ENCODE data around the gene LAMP5. TPM values are rescaled to one million over a fixed set of nuclear protein-coding genes. Genes with fewer than 3 reads are reported as not detected.

Gene LAMP5
- total RNA-seq, 1 experiment from 2014 or later: not detected

DNA sequence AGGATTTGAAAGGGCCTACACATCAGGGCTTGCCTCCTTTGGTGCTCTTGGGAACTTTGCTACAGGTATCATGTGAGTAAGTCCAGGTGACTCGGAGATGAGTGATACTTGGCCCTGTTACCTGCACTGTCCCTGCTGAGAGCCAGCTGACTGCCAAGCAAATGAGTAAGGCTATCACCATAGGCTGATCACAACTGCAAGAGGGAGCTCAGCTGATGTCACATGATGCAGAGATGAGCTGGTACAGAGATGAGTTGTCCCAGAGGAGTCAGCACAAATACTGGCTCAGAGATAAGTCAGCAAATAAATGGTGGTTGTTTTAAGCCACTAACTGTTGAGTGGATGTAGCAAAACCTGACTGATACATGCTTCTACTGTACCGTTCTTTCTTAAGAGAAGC, 41.4 kb downstream of the LAMP5 start:
- H3K9me3 ChIP-seq (ENCODE audit: low read length): no peaks in the 10 kb centered on the region
- H3K9me2 ChIP-seq (replicated peaks; ENCODE audit: insufficient read depth, low read length): no peaks in the 10 kb centered on the region
- no peaks in the 10 kb centered on the region for H3K4me1 ChIP-seq (ENCODE audit: low read length)
- H4K20me1 ChIP-seq (ENCODE audit: insufficient read depth, low read depth, low read length): no peaks in the 10 kb centered on the region
- H3K27me3 ChIP-seq (ENCODE audit: low read length): no peaks in the 10 kb centered on the region
- no peak overlapping the region for H3K4me3 ChIP-seq (ENCODE audit: low read length)
- no peaks in the 10 kb centered on the region for H3K36me3 ChIP-seq (ENCODE audit: insufficient read depth, low read length)
- H2AFZ ChIP-seq (ENCODE audit: low read length): no peak overlapping the region
- no peak overlapping the region for H3K9ac ChIP-seq (ENCODE audit: low read length)
- DNase-seq: no peak
- no peak overlapping the region for H3K27ac ChIP-seq (ENCODE audit: low read length)
- H3K79me2 ChIP-seq (ENCODE audit: low read length): no peaks in the 10 kb centered on the region
- no peak overlapping the region for H3K4me2 ChIP-seq (ENCODE audit: low read depth, low read length, poor library complexity, severe bottlenecking)

DNA sequence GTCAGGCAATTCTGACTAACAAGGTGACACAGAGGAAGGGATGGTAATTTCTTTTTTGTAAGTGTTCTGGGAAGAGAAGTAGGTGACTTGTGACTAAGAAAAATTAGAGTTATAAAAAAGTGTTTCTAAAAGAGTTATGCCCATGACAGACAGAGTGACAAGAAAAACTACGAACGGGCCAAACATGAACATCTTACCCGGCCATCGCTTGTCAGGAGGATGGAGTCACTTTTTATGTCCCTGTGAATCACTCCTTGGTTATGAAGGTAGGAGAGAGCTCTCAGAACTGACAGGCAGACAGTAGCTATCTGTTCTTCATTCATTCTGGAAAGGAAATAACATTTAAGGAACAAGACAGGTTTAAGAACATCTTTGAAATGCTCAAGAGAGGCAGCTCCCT, 43.0 kb downstream of the LAMP5 start:
- H3K9me3 ChIP-seq (ENCODE audit: low read length): no peaks in the 10 kb centered on the region
- H3K36me3 ChIP-seq (ENCODE audit: insufficient read depth, low read length): no peaks in the 10 kb centered on the region
- H3K9me2 ChIP-seq (replicated peaks; ENCODE audit: insufficient read depth, low read length): no peaks in the 10 kb centered on the region
- no peaks in the 10 kb centered on the region for H3K4me1 ChIP-seq (ENCODE audit: low read length)
- no peaks in the 10 kb centered on the region for H4K20me1 ChIP-seq (ENCODE audit: insufficient read depth, low read depth, low read length)
- H3K79me2 ChIP-seq (ENCODE audit: low read length): no peaks in the 10 kb centered on the region
- no peak for DNase-seq
- no peak overlapping the region for H3K4me3 ChIP-seq (ENCODE audit: low read length)
- no peak overlapping the region for H2AFZ ChIP-seq (ENCODE audit: low read length)
- no peak overlapping the region for H3K27ac ChIP-seq (ENCODE audit: low read length)
- no peak overlapping the region for H3K9ac ChIP-seq (ENCODE audit: low read length)
- H3K4me2 ChIP-seq (ENCODE audit: low read depth, low read length, poor library complexity, severe bottlenecking): no peak overlapping the region
- H3K27me3 ChIP-seq (ENCODE audit: low read length): no peaks in the 10 kb centered on the region

DNA sequence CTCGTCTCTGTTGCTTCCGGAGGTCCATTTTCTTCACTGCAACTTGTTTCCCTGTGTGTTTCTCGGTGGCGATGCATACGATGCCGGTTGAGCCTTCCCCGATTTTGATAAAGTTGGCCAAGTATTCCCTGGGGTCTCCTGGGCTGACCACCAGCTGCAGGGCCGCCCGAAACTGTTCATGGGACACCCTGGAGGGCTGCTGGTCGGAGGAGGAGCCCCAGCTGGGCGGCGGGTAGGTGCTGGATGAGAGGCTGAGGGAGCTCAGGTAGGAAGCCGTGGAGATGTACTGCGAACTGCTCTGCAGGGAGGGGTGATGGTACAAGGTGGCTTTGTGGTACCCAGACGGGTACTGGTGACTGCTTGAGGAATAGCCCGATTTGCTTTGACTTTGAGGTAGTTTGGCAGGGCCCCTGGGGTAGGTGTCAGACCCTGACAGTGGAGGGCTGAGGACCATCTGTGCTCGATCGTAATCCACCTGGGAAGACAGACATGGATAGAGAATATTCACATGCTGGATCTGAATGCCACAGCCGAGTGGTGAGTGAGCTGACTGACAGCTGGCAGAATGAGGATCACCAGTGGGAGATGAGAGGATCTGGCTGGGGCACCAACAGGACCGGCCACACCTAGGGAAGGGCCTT, 51.6 kb downstream of the LAMP5 start:
- Histone ChIP-seq H2AFZ (ENCODE audit: low read length) (no peak overlapping the region), H3K27me3 (ENCODE audit: low read length) (no peaks in the 10 kb centered on the region), H3K9ac (ENCODE audit: low read length) (no peak overlapping the region), H3K79me2 (ENCODE audit: low read length) (no peaks in the 10 kb centered on the region), H4K20me1 (ENCODE audit: insufficient read depth, low read depth, low read length) (no peaks in the 10 kb centered on the region), H3K4me1 (ENCODE audit: low read length) (no peaks in the 10 kb centered on the region), H3K4me2 (ENCODE audit: low read depth, low read length, poor library complexity, severe bottlenecking) (no peak overlapping the region), H3K9me2 (replicated peaks; ENCODE audit: insufficient read depth, low read length) (no peaks in the 10 kb centered on the region), H3K4me3 (ENCODE audit: low read length) (no peak overlapping the region), H3K36me3 (ENCODE audit: insufficient read depth, low read length) (no peaks in the 10 kb centered on the region), H3K9me3 (ENCODE audit: low read length) (no peaks in the 10 kb centered on the region), H3K27ac (ENCODE audit: low read length) (no peak overlapping the region)
- DNase-seq: no peak

DNA sequence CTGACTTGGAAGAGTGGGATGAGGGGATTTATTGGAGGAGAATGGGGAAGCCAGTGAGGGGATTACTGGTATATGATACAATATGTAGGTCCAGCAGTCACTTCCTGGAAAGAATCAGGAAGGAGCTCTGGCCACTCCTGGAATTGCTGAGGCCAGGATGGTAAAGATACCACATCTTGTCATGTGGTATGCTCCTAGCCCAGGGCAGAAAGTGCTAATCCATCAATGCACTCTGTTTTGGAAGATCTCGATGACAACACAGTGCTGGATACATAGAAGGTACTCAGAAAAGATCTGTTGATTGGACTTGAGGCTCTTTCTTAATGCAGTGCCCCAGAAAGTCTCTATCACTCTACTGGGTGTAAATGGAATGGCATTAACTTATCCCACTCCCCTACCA, 52.6 kb downstream of the LAMP5 start:
- no peak overlapping the region for H3K27ac ChIP-seq (ENCODE audit: low read length)
- no peak overlapping the region for H3K9ac ChIP-seq (ENCODE audit: low read length)
- no peak overlapping the region for H2AFZ ChIP-seq (ENCODE audit: low read length)
- H3K79me2 ChIP-seq (ENCODE audit: low read length): no peaks in the 10 kb centered on the region
- DNase-seq: no peak
- H3K4me3 ChIP-seq (ENCODE audit: low read length): no peak overlapping the region
- H3K4me1 ChIP-seq (ENCODE audit: low read length): no peaks in the 10 kb centered on the region
- H3K9me2 ChIP-seq (replicated peaks; ENCODE audit: insufficient read depth, low read length): no peaks in the 10 kb centered on the region
- no peak overlapping the region for H3K4me2 ChIP-seq (ENCODE audit: low read depth, low read length, poor library complexity, severe bottlenecking)
- no peaks in the 10 kb centered on the region for H3K27me3 ChIP-seq (ENCODE audit: low read length)
- no peaks in the 10 kb centered on the region for H3K9me3 ChIP-seq (ENCODE audit: low read length)
- H4K20me1 ChIP-seq (ENCODE audit: insufficient read depth, low read depth, low read length): no peaks in the 10 kb centered on the region
- H3K36me3 ChIP-seq (ENCODE audit: insufficient read depth, low read length): no peaks in the 10 kb centered on the region

DNA sequence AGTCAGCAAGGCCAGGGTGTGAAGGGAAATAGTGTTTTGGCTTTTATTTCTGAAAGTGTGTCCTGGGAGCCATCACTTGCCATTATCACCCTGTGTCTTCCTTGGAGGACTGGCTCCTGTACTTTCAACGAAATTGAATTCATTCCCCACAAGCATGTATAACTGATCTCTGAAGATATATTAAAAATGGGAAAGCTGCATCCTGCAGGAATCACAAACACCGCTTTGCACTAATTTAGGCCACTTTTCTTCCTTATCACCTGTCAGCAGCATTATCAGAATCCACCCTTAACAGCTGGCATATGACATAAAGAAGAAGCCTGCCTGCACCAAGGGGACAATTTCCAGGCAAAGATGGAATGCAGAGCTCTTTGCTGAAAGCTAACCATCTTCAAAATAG, 56.2 kb downstream of the LAMP5 start:
- H4K20me1 ChIP-seq (ENCODE audit: insufficient read depth, low read depth, low read length): no peaks in the 10 kb centered on the region
- no peaks in the 10 kb centered on the region for H3K9me3 ChIP-seq (ENCODE audit: low read length)
- no peak overlapping the region for H3K9ac ChIP-seq (ENCODE audit: low read length)

DNA sequence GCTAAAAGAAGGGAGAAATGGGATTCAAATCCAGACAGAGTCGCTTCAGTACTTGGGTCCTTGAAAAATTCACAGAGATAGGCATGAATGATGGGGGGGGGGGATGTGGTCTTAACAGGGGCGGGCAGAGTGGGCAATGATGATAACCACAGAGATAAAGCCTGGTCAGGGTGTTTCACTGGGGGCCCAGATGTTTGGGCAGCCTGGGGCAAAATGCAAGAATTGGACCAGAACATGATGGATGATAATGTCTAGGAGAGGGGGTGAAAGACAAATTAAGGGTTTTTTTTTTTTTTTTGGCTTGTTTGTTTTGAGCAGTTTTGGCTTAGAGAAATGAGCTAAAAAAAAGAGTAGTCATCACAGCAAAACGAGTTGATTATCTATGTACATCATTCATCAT, 57.4 kb downstream of the LAMP5 start:
- Histone ChIP-seq H3K9me3 (ENCODE audit: low read length) (no peaks in the 10 kb centered on the region), H3K4me2 (ENCODE audit: low read depth, low read length, poor library complexity, severe bottlenecking) (no peak overlapping the region), H3K27ac (ENCODE audit: low read length) (no peak overlapping the region), H3K4me1 (ENCODE audit: low read length) (no peaks in the 10 kb centered on the region), H3K4me3 (ENCODE audit: low read length) (no peak overlapping the region), H3K79me2 (ENCODE audit: low read length) (no peaks in the 10 kb centered on the region), H3K27me3 (ENCODE audit: low read length) (no peaks in the 10 kb centered on the region), H3K36me3 (ENCODE audit: insufficient read depth, low read length) (no peaks in the 10 kb centered on the region), H3K9ac (ENCODE audit: low read length) (no peak overlapping the region), H2AFZ (ENCODE audit: low read length) (no peak overlapping the region), H4K20me1 (ENCODE audit: insufficient read depth, low read depth, low read length) (no peaks in the 10 kb centered on the region), H3K9me2 (replicated peaks; ENCODE audit: insufficient read depth, low read length) (no peaks in the 10 kb centered on the region)
- DNase-seq: no peak

More for the DNA sequence above, 56.2 kb downstream of the LAMP5 start:
- Histone ChIP-seq H3K27ac (ENCODE audit: low read length) (no peak overlapping the region), H3K36me3 (ENCODE audit: insufficient read depth, low read length) (no peaks in the 10 kb centered on the region), H3K4me1 (ENCODE audit: low read length) (no peaks in the 10 kb centered on the region), H3K9me2 (replicated peaks; ENCODE audit: insufficient read depth, low read length) (no peaks in the 10 kb centered on the region), H3K79me2 (ENCODE audit: low read length) (no peaks in the 10 kb centered on the region), H2AFZ (ENCODE audit: low read length) (no peak overlapping the region), H3K4me3 (ENCODE audit: low read length) (no peak overlapping the region), H3K27me3 (ENCODE audit: low read length) (no peaks in the 10 kb centered on the region), H3K4me2 (ENCODE audit: low read depth, low read length, poor library complexity, severe bottlenecking) (no peak overlapping the region)
- no peak for DNase-seq

DNA sequence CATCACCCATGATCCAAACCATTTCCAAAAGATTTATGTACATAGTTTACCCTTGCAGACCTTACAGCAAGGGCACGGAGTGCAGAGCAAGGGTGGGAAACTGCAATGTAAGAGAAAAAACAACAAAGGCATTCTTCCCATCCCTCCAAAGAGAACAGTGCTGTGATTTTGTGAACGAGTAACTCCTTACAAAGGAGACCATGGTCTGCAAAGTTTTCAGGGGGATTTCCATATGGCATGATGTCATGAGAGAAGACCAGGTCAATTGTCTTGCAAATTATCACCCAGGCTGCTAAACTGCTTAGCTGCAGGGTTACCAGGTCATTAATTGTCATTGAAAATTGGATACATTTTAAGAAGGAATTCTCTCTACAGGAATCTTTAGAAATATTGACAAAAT, 58.3 kb downstream of the LAMP5 start:
- Histone ChIP-seq H3K79me2 (ENCODE audit: low read length) (no peaks in the 10 kb centered on the region), H3K4me2 (ENCODE audit: low read depth, low read length, poor library complexity, severe bottlenecking) (no peak overlapping the region), H3K4me3 (ENCODE audit: low read length) (no peak overlapping the region), H3K9ac (ENCODE audit: low read length) (no peak overlapping the region), H3K4me1 (ENCODE audit: low read length) (no peaks in the 10 kb centered on the region), H2AFZ (ENCODE audit: low read length) (no peak overlapping the region), H3K27ac (ENCODE audit: low read length) (no peak overlapping the region), H4K20me1 (ENCODE audit: insufficient read depth, low read depth, low read length) (no peaks in the 10 kb centered on the region), H3K27me3 (ENCODE audit: low read length) (no peaks in the 10 kb centered on the region), H3K9me3 (ENCODE audit: low read length) (no peaks in the 10 kb centered on the region), H3K9me2 (replicated peaks; ENCODE audit: insufficient read depth, low read length) (no peaks in the 10 kb centered on the region), H3K36me3 (ENCODE audit: insufficient read depth, low read length) (no peaks in the 10 kb centered on the region)
- DNase-seq: no peak

DNA sequence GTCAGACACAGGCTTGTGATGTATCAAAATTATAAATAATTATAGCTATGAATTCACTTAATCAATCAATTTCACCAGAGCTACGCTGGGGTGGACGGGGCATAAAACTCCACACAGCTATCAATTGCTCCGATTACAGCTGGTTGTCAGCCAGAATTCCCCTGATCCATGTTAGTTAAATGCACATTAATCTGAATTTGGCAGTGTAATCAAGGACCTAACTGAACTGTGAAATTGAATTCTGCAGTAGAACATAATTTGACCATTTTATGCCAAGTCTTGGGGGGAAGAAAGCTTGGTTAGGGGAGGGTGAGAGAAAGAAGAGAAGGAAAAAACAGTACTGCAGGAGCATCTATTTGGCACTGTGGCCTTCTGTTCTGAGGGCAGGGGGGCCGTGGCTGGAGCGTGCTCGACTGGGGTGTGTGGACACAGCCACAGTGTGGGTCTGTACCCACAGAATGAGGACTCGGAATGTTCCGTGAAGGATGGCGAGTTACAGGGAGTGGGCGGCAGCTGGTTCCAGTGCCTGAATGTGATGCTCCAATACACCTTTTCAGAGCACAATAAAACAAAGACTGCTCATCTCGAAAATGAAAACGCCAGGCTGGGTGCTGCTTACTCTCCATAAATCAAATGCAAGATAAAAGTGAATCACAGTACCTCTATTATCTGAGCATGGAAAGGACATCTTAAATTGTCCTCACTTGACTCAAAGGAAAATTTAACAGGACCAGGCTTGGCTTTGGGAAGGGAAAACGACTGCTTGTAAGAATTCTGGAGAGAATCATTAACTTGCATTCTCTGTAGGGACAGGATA, 59.2 kb downstream of the LAMP5 start:
- no peaks in the 10 kb centered on the region for H3K36me3 ChIP-seq (ENCODE audit: insufficient read depth, low read length)
- no peak for DNase-seq
- H3K79me2 ChIP-seq (ENCODE audit: low read length): no peaks in the 10 kb centered on the region
- no peak overlapping the region for H3K4me2 ChIP-seq (ENCODE audit: low read depth, low read length, poor library complexity, severe bottlenecking)
- H3K27me3 ChIP-seq (ENCODE audit: low read length): no peaks in the 10 kb centered on the region
- no peak overlapping the region for H3K4me3 ChIP-seq (ENCODE audit: low read length)
- H4K20me1 ChIP-seq (ENCODE audit: insufficient read depth, low read depth, low read length): no peaks in the 10 kb centered on the region
- H3K4me1 ChIP-seq (ENCODE audit: low read length): no peaks in the 10 kb centered on the region
- H3K9me3 ChIP-seq (ENCODE audit: low read length): no peaks in the 10 kb centered on the region
- H2AFZ ChIP-seq (ENCODE audit: low read length): no peak overlapping the region
- no peaks in the 10 kb centered on the region for H3K9me2 ChIP-seq (replicated peaks; ENCODE audit: insufficient read depth, low read length)
- no peak overlapping the region for H3K27ac ChIP-seq (ENCODE audit: low read length)
- no peak overlapping the region for H3K9ac ChIP-seq (ENCODE audit: low read length)
